Measurements from ENCODE around the gene PTPRT.

The PTPRT gene

GRCh38 chr20:43017241-43018030, 172.3 kb downstream of the PTPRT start:
- POLR2A ChIA-PET = no interaction called here
- no peak for DNase-seq (ENCODE audit: extremely low spot score)
- CTCF ChIA-PET = no interaction called here
- TF ChIP-seq CTCF (IDR thresholded peaks at IDR 0.05; ENCODE audit: control extremely low read depth, extremely low read depth, low read depth, missing control alignments) = no peak

GRCh38 chr20:43016257-43016656, 173.4 kb downstream of the PTPRT start:
- ChIA-PET POLR2A (no interaction called here), CTCF (no interaction called here)
- no peak for TF ChIP-seq CTCF (IDR thresholded peaks at IDR 0.05; ENCODE audit: control extremely low read depth, extremely low read depth, low read depth, missing control alignments)
- DNase-seq (ENCODE audit: extremely low spot score) = no peak

DNA sequence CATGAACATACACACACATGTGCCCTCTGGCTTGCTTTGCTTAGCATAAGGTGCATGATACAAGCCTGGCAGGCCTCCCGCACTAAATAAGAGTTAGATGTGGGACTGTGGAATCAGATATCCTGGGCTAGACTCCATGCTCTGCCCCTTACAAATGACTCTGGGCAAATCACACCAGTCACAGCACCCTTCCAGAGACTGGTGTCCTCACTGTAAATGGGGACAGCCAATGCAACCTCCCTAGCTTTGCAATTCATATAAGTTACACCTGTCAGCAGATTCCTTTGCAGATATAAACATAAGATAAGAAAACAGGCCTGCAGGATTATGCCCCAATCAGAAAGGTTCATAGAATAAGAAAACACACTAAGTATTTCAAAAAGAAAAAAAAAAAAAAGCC, 174.1 kb downstream of the PTPRT start:
- ChIA-PET POLR2A (no interaction called here), CTCF (no interaction called here)
- no peak for DNase-seq (ENCODE audit: extremely low spot score)
- no peak for TF ChIP-seq CTCF (IDR thresholded peaks at IDR 0.05; ENCODE audit: control extremely low read depth, extremely low read depth, low read depth, missing control alignments)

DNA sequence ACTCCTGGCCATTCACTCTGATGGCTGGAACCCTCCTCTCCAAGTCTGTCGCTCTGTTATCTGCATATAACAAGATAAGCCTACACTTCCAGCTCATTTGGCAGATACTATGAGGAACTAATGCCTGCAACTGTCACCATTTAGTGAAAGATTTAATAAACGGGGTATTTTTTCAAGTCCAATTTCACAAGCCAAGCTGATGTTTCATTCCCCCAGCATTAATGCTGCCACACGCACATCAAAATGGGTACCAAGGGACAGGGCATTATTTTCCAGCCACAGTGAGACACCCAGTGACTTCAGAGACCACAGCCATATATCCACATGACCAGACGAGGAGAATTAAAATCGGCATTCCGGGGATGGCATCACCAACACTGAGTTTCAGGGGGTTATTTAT, 175.5 kb downstream of the PTPRT start:
- CTCF ChIA-PET = no interaction called here
- DNase-seq (ENCODE audit: extremely low spot score) = no peak
- no peak for TF ChIP-seq CTCF (IDR thresholded peaks at IDR 0.05; ENCODE audit: control extremely low read depth, extremely low read depth, low read depth, missing control alignments)
- POLR2A ChIA-PET = no interaction called here

DNA sequence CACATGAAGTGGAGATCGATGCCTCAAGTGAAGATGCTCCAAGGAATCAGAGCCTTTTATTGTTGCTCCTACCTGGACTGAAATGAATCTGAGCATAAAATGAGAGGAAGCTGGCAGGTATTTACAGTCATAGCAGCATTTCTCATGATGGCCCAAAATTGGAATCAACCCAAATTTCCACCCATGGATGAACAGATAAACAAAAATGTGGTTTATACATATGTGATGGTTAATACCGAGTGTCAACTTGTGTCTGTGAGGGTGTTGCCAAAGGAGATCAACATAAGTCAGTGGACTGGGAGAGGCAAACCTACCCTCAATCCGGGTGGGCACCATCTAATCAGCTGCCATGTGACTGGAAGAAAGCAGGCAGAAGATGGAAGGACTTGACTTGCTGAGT, 178.2 kb downstream of the PTPRT start:
- POLR2A ChIA-PET = no interaction called here

DNA sequence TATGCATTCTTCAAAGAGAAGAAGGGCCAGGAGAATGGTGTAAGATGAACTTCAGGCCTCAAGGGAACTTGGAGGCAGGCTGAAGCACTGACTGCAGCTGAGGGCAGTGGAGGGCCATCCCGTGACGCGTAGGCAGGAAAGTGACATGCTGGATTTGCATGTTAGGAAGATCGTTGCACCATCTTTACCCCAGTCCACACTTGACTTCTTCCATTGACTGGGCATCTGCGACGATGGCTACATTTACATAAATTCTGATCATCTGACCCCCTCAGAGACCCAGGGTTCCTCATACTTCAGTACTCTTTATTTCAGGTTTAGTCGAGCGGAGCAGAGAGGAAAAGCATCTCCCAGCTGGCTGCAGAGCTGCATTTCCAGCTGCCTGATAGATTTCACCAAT, 180.2 kb downstream of the PTPRT start:
- no peak for TF ChIP-seq CTCF (IDR thresholded peaks at IDR 0.05; ENCODE audit: control extremely low read depth, extremely low read depth, low read depth, missing control alignments)
- POLR2A ChIA-PET = no interaction called here
- CTCF ChIA-PET = no interaction called here
- DNase-seq (ENCODE audit: extremely low spot score) = no peak

More for the DNA sequence above, 178.2 kb downstream of the PTPRT start:
- no peak for DNase-seq (ENCODE audit: extremely low spot score)
- CTCF ChIA-PET = no interaction called here
- TF ChIP-seq CTCF (IDR thresholded peaks at IDR 0.05; ENCODE audit: control extremely low read depth, extremely low read depth, low read depth, missing control alignments) = no peak

Data from GM10248 (cell line).